Heart right ventricle (tissue), 16 donors: ENCODE data around the gene DAPL1. TPM values are rescaled to one million over a fixed set of nuclear protein-coding genes. Genes with fewer than 3 reads are reported as not detected.

Experiments
- ATAC-seq, 8 donors: fragments of 200-7000 bp; cut with Tn5 transposase; one replicate each; pipeline ENCODE4 v1.9.1; 2020; ENCODE audit warnings: mild to moderate bottlenecking in 8 of 8, moderate library complexity in 8 of 8, moderate number of reproducible peaks in 1 of 8
- DNase-seq, 2 donors: peaks; one replicate each; pipeline ENCODE4 v3.0.0-alpha.2; 2020
- H3K27ac ChIP-seq, 10 donors: fragments of 200-600 bp; sonication (generic) in 2 of 10; one replicate each; pipeline versions ENCODE4 v1.5.0 to v1.8.0; 2020 to 2022; ENCODE audit warnings: mild to moderate bottlenecking in 3 of 10
- H3K27me3 ChIP-seq, 7 donors: fragments of 200-600 bp; one replicate each; pipeline ENCODE4 v1.8.0; 2021 to 2022; ENCODE audit warnings: mild to moderate bottlenecking in 2 of 7
- H3K36me3 ChIP-seq, 9 donors: fragments of 200-600 bp; sonication (generic) in 1 of 9; one replicate each; pipeline versions ENCODE4 v1.5.0 to v1.8.0; 2020 to 2022; ENCODE audit warnings: mild to moderate bottlenecking in 2 of 9
- H3K4me1 ChIP-seq, 9 donors: fragments of 200-600 bp; sonication (generic) in 1 of 9; one replicate each; pipeline versions ENCODE4 v1.5.0 to v1.8.0; 2020 to 2022; ENCODE audit warnings: mild to moderate bottlenecking in 4 of 9
- H3K4me3 ChIP-seq, 10 donors: fragments of 200-600 bp; sonication (generic) in 2 of 10; one replicate each; pipeline versions ENCODE4 v1.5.0 to v1.8.0; 2020 to 2022; ENCODE audit warnings: mild to moderate bottlenecking in 7 of 10, moderate library complexity in 2 of 10
- H3K9me3 ChIP-seq, 11 donors: fragments of 200-600 bp in 10 of 11; sonication (generic) in 2 of 11; one replicate each; pipeline versions ENCODE4 v1.5.0 to v1.8.0; 2013 to 2022; ENCODE audit warnings: mild to moderate bottlenecking in 2 of 11, control low read depth in 1 of 11, moderate library complexity in 1 of 11
- CTCF ChIP-seq, 9 donors: fragments of 200-600 bp; sonication (generic) in 2 of 9; IDR thresholded peaks; one replicate each; pipeline versions ENCODE4 v1.5.0 to v1.8.0; 2021 to 2022; ENCODE audit warnings: antibody characterized with exemption in 9 of 9, mild to moderate bottlenecking in 5 of 9, moderate library complexity in 1 of 9
- WGBS, 2 donors: extraction: QIAGEN DNeasy Blood & Tissue Kit; methylation state at CpG; one replicate each; pipeline ENCODE4 v1.1.7; 2013; ENCODE audit warnings: inconsistent platforms in 1 of 2; 5-methylcytosine and 5-hydroxymethylcytosine counted together
- intact Hi-C, 10 donors: fragments of 100-400 bp; cut with DNase I; formaldehyde crosslinking; loops; one replicate each; pipeline versions ENCODE4 v1.11.1 to v1.14.2; 2022
- polyA plus RNA-seq, 2 donors: library from polyadenylated mRNA; stranded (reverse); fragments of 200-250 nt; gene quantifications; one replicate each; pipeline ENCODE4 v1.2.3, GENCODE V29; 2013
- total RNA-seq, 10 donors: library from RNA; stranded (reverse); fragmentation: NEBNext Ultra II Directional in 3 of 10; extraction: Animal tissue kit (Norgen Biotek cat#: 25700) in 3 of 10; gene quantifications; one replicate each; pipeline versions ENCODE4 v1.2.1 to v1.2.4, GENCODE V29; 2021 to 2023
- donor health status: Arrhythmogenic right ventricular cardiomyopathy.
- donor health status: ischemic (EF 13 %, LVEDD 7.1; RV severe dilation, severe dysfunction).
- donor health status: healthy with polysubstance abuse.
- donor health status: DM: no; HTN: yes; CAD: no.
- donor health status: DM: no; HTN: no; CAD: no.
- donor health status: ischemic (EF 25% LVEDD 6.9; RV normal size, moderate dysfunction).
- donor health status: ischemic (EF 25% LVEDD 5.7; RV mildly dilated, moderate dysfunction).
- donor health status: healthy.
- donor health status: DM: yes; HTN: yes; CAD: no.
- donor health status: Ischemic cardiomyopathy.
- donor health status: ischemic (EF 35%, LVEDD 5.7; RV mildly dilated, moderate dysfunction).
- donor health status: nonischemic (EF 11% LVEDD 7.7; RV severe dilation, severe dysfunction).
- donor health status: DM: yes; HTN: yes; CAD: no.
- donor health status: PGD.
- donor health status: ischemic (EF 29% LVEDD 5.4; RV normal size, mild dysfunction).
- donor health status: nonischemic (EF 23%, LVEDD 6.1; RV moderate dilation, normal function).

The DAPL1 gene
- total and polyA plus RNA-seq, 12 donors: 0.87 TPM; not detected in 11

- Histone ChIP-seq H3K27me3 (no peaks in the 10 kb centered on the region), H3K4me3 (no peak overlapping the region), H3K36me3 (no peaks in the 10 kb centered on the region), H3K9me3 (no peaks in the 10 kb centered on the region), H3K4me1 (peaks cover 0 to 8% (median 0%) of the 10 kb centered on the region in 9 donors), H3K27ac (no peak overlapping the region)
- 75 to 87% methylated on average over 10 of the region's 10 CpGs for WGBS, 2 donors
- no peak for DNase-seq
- intact Hi-C loops: no loop called here
- ATAC-seq: no peak
- TF ChIP-seq CTCF (IDR thresholded peaks at IDR 0.05): no peak
These were observed 28.5 kb downstream of the DAPL1 start for GRCh38 chr2:158823486-158824237.

GRCh38 chr2:158825021-158825420 is 29.9 kb downstream of the DAPL1 start:
- no peaks in the 10 kb centered on the region for H3K36me3 ChIP-seq
- DNase-seq: no peak
- ATAC-seq: no peak
- no peak overlapping the region for H3K4me3 ChIP-seq
- peaks cover 0 to 14% (median 4%) of the 10 kb centered on the region in 9 donors for H3K4me1 ChIP-seq
- intact Hi-C loops: no loop called here
- no peaks in the 10 kb centered on the region for H3K27me3 ChIP-seq
- H3K27ac ChIP-seq: no peak overlapping the region
- WGBS, 2 donors: 91 to 94% methylated on average over 3 of the region's 3 CpGs
- no peaks in the 10 kb centered on the region for H3K9me3 ChIP-seq
- no peak for TF ChIP-seq CTCF (IDR thresholded peaks at IDR 0.05)

GRCh38 chr2:158826965-158827364 is 31.8 kb downstream of the DAPL1 start:
- no peak for TF ChIP-seq CTCF (IDR thresholded peaks at IDR 0.05)
- H3K27ac ChIP-seq: no peak overlapping the region
- no peak for ATAC-seq
- DNase-seq: no peak
- no peaks in the 10 kb centered on the region for H3K27me3 ChIP-seq
- no peaks in the 10 kb centered on the region for H3K9me3 ChIP-seq
- no peaks in the 10 kb centered on the region for H3K36me3 ChIP-seq
- no peak overlapping the region for H3K4me3 ChIP-seq
- 95 to 97% methylated on average over 3 of the region's 3 CpGs for WGBS, 2 donors
- H3K4me1 ChIP-seq: peaks cover 0 to 14% (median 4%) of the 10 kb centered on the region in 9 donors
- intact Hi-C loops: no loop called here

- Histone ChIP-seq H3K36me3 (no peaks in the 10 kb centered on the region), H3K27ac (no peak overlapping the region), H3K9me3 (no peaks in the 10 kb centered on the region), H3K4me1 (peaks cover 0 to 14% (median 4%) of the 10 kb centered on the region in 9 donors), H3K4me3 (no peak overlapping the region), H3K27me3 (no peaks in the 10 kb centered on the region)
- ATAC-seq (no peak), DNase-seq (no peak)
- TF ChIP-seq CTCF (IDR thresholded peaks at IDR 0.05): no peak
- intact Hi-C loops: no loop called here
- WGBS, 2 donors: 63 to 73% methylated on average over 4 of the region's 4 CpGs
These were observed 33.5 kb downstream of the DAPL1 start for GRCh38 chr2:158828378-158829164.
